ENCODE results near the gene KNDC1. TPM values are rescaled to one million over a fixed set of nuclear protein-coding genes. Genes with fewer than 3 reads are reported as not detected.

Gene KNDC1
- total RNA-seq, 2 donors from 2014 or later: 0.59 to 1.8 TPM

DNA sequence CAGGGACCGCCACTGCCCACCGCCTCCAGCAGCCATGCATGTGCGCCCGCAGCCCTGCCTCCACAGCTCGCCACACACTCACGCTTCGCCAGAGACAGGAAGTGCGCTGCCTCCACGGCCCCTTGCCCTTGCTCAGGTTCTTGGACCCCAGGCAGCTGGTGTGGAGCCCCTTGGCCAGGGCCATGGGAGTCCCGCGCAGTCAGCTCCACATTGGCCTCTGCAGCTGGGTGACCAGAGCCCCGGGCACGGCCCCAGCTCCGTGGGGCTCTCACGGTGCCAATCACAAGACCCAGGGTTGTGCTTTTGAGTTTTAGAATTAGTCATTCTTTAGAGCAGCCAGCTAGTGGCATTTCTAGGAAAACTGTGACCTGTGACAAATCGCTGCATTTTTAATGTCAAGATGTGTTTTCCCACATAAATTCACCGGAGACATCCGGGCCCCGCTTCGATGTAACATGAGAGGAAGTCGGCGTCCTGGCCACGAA is 65.7 kb downstream of the KNDC1 start:
- H3K4me3 ChIP-seq: no peak overlapping the region
- peaks cover 0 to 14% of the 10 kb centered on the region in 2 donors for H3K27me3 ChIP-seq
- TF ChIP-seq, protein P1, sequence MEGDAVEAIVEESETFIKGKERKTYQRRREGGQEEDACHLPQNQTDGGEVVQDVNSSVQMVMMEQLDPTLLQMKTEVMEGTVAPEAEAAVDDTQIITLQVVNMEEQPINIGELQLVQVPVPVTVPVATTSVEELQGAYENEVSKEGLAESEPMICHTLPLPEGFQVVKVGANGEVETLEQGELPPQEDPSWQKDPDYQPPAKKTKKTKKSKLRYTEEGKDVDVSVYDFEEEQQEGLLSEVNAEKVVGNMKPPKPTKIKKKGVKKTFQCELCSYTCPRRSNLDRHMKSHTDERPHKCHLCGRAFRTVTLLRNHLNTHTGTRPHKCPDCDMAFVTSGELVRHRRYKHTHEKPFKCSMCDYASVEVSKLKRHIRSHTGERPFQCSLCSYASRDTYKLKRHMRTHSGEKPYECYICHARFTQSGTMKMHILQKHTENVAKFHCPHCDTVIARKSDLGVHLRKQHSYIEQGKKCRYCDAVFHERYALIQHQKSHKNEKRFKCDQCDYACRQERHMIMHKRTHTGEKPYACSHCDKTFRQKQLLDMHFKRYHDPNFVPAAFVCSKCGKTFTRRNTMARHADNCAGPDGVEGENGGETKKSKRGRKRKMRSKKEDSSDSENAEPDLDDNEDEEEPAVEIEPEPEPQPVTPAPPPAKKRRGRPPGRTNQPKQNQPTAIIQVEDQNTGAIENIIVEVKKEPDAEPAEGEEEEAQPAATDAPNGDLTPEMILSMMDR (IDR thresholded peaks at IDR 0.05): no peak
- H3K9me3 ChIP-seq: no peaks in the 10 kb centered on the region
- H3K4me1 ChIP-seq: peaks cover 0 to 7% of the 10 kb centered on the region in 2 donors
- DNase-seq (ENCODE audit: low spot score): no peak
- no peak overlapping the region for H3K27ac ChIP-seq
- H3K36me3 ChIP-seq: no peaks in the 10 kb centered on the region

DNA sequence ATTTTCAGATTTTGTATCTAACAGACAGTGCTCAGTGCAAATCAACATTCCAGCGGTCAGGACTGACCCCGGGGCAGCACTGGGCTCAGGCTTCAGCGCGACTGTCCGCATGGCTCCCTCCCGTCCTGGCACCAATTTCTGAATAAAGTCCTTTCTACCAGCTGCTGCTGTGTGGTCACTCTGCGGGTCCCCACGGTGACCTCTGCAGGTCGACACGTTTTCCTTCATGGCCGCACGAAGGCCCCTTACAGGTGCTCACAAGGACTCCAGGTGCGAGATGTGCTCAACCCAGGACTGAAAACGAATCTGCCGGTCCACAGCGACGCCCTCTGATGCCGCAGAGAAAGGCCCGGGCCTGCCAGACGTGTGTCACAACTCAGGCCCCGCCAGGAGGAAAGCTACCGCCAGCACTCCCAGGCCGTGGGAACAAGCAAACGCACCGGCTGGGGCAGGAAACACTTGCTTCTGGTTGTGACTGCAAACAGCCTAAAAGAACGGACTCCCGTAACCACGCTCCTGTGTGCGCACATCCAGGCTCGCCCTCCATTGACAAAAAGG is 66.3 kb downstream of the KNDC1 start:
- peaks cover 0 to 7% of the 10 kb centered on the region in 2 donors for H3K4me1 ChIP-seq
- DNase-seq (ENCODE audit: low spot score): no peak
- H3K9me3 ChIP-seq: no peaks in the 10 kb centered on the region
- H3K27ac ChIP-seq: no peak overlapping the region
- H3K36me3 ChIP-seq: no peaks in the 10 kb centered on the region
- TF ChIP-seq, protein P1 (IDR thresholded peaks at IDR 0.05): no peak
- H3K4me3 ChIP-seq: no peak overlapping the region
- peaks cover 0 to 15% of the 10 kb centered on the region in 2 donors for H3K27me3 ChIP-seq

DNA sequence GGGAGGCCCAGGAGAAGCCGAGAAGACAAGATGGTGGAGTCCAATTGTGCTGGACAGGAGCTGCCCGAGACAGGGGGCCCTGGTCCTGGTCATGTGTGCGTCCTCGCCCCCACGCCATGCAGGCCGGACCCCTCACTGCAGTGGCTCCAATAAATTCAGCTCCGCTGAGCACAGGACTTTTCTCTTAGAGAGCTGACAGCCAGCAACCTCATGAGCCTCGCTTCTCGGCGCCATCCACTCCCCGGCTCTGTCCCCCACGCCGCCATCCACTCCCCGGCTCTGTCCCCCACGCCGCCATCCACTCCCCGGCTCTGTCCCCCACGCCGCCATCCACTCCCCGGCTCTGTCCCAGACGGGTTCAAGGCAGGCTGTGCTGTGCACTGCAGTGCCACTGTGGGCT is 67.2 kb downstream of the KNDC1 start:
- Histone ChIP-seq H3K4me3 (no peak overlapping the region), H3K27ac (no peak overlapping the region), H3K4me1 (peaks cover 0 to 7% of the 10 kb centered on the region in 2 donors), H3K27me3 (peaks cover 0 to 15% of the 10 kb centered on the region in 2 donors), H3K9me3 (no peaks in the 10 kb centered on the region), H3K36me3 (no peaks in the 10 kb centered on the region)
- TF ChIP-seq, protein P1 (IDR thresholded peaks at IDR 0.05): no peak
- no peak for DNase-seq (ENCODE audit: low spot score)

DNA sequence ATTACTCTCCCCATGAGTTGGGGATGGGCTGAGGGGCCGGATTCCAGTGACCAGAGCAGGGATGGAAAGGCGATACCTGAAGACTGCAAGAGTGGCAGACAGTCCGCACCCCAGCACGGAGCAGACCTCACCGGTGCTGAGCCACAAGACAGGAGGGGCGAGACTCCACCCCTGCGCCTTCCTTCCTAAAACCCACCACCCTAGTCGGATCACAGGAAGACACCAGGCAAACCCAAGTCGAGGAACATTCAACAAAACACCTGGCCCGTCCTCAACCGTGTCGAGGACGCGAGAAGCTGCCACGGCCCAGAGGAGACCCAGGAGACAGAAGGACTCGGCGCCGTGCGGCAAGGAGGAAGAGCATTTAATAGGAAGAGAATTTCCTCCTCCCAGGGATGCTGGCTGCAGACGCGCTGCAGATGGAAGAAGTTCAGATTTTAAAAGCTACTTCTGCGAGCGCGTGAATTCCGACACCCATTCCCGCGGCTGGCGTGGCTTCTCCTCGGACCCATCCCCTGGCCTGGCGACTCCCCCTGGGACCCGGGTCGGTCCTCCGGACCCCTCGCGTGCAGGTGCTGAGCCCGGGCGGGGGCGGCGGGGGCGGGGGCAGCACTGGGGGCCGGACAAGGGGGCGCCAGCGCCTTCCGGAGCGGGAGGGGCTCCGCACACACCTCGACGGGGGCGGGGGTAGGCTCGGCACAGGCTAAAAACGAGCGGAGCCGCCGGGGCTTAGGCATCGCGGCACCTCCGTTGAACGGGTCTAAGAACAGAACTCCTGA is 69.4 kb downstream of the KNDC1 start:
- DNase-seq (ENCODE audit: low spot score): no peak
- H3K4me3 ChIP-seq: no peak overlapping the region
- H3K36me3 ChIP-seq: no peaks in the 10 kb centered on the region
- TF ChIP-seq, protein P1 (IDR thresholded peaks at IDR 0.05): no peak
- H3K27ac ChIP-seq: no peak overlapping the region
- H3K4me1 ChIP-seq: peaks cover 0 to 7% of the 10 kb centered on the region in 2 donors
- peaks cover 0 to 15% of the 10 kb centered on the region in 2 donors for H3K27me3 ChIP-seq
- no peaks in the 10 kb centered on the region for H3K9me3 ChIP-seq

DNA sequence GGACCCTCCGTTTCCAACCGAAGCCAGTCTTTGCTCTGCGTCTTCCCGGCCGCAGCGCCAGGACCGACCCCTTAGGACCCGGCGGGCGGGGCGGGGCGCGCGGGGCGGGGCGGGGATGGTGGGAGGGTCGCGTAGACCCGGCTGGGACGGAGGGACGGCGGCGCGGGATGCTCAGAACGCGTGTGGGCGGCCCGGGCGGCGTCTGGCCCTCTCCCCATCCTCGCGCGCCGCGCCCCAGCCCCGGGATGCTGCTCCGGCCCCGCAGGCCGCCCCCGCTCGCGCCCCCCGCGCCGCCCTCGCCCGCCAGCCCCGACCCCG is 70.0 kb downstream of the KNDC1 start, which contains the start of gene UTF1:
UTF1 (plus strand) TSS at position 174 of the 318 bp plus-strand sequence; CDS start at position 246, 72 bp downstream.
- TF ChIP-seq, protein P1 (IDR thresholded peaks at IDR 0.05): no peak
- DNase-seq (ENCODE audit: low spot score): no peak
- no peaks in the 10 kb centered on the region for H3K36me3 ChIP-seq
- no peaks in the 10 kb centered on the region for H3K9me3 ChIP-seq
- H3K27me3 ChIP-seq: peaks cover 0 to 15% of the 10 kb centered on the region in 2 donors
- H3K4me1 ChIP-seq: peaks cover 0 to 7% of the 10 kb centered on the region in 2 donors
- no peak within 1 kb of the TSS for H3K27ac ChIP-seq
- peak within 1 kb of the TSS in 1 of 2 donors; percentile 29 for H3K4me3 ChIP-seq
